Activated T-cell treated with anti-CD3 and anti-CD28 coated beads for 4 hours (primary cell): ENCODE data around the gene SPINK1.
"Not testable (repeated sequence)": the region's sequence is repeated elsewhere in the genome, so short reads cannot be mapped to it uniquely, and the experiment has no call there.

Experiments
- DNase-seq: peaks from one replicate; pipeline ENCODE4 v3.0.0-alpha.2; 2020

Gene SPINK1

GRCh38 chr5:147854331-147854730, 22.9 kb upstream of the SPINK1 start:
- no peak for DNase-seq

GRCh38 chr5:147853372-147853987, 22.0 kb upstream of the SPINK1 start:
- no peak for DNase-seq

GRCh38 chr5:147852365-147852764, 20.9 kb upstream of the SPINK1 start:
- no peak for DNase-seq

GRCh38 chr5:147851578-147851977, 20.1 kb upstream of the SPINK1 start:
- DNase-seq: no peak

DNA sequence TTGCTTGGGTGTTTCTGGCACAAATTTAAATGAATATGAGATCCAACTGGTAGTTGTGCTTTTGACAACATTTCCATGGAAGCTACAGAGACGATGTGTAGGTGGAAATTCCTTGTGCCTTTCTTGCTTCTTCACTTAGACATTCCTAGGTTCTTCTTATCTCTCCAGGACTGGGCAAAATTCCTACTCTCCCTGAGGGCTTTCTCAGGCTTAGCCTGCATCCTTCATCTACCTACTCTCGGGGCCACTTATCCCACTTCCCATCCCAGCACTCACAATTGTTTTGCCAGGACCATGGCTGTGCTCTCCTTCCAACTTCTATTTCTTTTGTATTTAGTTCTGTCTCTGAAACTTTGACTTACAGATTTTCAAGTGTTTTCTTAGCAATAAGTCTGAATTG, 17.8 kb upstream of the SPINK1 start:
- no peak for DNase-seq

DNA sequence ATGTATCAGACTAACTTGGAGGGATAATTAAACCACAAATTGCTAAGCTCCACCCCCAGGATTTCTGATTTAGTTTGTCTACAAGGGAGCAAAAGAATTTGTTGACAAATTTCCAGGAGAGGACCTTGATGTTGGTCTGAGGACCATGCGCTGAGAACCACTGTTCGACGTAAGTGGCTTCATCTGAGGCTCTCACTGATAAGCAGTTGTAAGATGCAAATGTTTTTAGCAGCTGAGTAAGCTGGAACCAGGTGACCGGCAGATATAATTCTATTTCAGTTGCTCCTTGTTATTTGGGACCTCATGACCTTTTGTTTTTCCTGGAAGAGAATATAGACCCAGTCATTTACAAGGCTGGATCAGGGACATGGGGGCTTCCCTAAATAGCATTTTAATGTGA, 14.1 kb upstream of the SPINK1 start:
- DNase-seq: no peak

- no peak for DNase-seq
Measured at GRCh38 chr5:147844846-147845245, 13.4 kb upstream of the SPINK1 start.

- no peak for DNase-seq
Measured at GRCh38 chr5:147842869-147843268, 11.4 kb upstream of the SPINK1 start.

DNA sequence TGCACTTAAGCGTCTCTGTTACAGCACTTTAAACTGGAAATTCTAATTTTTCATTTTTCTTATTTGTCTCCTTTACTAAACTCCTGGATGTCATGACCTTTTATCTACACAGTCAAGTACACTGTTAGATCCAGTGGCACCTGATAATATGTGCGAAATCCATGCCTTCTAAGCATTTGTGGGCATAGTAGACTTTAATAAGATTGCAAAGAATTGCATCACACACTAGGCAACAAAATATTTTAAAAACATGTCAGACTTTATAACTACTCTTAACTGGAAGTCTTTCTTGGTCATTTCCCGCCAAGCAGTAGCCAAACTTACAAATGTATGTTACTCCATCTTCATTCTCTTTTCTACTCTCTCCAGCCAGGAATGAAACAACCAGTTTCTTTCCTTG, 5.0 kb upstream of the SPINK1 start:
- no peak for DNase-seq

DNA sequence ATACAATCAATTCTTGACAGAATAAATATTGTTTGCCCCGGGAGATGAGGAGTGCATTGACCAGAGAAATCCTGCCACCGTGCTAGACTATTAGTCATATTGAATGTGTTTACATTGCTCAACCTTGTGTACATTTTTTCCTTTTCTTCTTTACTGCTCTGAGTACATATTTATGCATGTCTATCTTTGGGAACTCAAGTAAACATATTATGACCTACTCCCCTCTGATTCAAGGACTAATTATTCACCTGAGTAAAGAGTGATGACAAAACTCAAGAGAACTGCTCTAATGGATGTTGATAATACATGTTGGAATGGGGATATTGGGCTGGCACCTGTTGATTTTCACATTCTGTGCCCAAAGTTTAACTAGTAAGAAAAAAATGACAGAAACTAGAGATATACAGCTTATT, 3.9 kb upstream of the SPINK1 start:
- no peak for DNase-seq

- no peak for DNase-seq
Measured at GRCh38 chr5:147832541-147832940, 1.1 kb upstream of the SPINK1 start.

- DNase-seq: no peak
Measured at GRCh38 chr5:147830035-147830434, 1.4 kb downstream of the SPINK1 start.

DNA sequence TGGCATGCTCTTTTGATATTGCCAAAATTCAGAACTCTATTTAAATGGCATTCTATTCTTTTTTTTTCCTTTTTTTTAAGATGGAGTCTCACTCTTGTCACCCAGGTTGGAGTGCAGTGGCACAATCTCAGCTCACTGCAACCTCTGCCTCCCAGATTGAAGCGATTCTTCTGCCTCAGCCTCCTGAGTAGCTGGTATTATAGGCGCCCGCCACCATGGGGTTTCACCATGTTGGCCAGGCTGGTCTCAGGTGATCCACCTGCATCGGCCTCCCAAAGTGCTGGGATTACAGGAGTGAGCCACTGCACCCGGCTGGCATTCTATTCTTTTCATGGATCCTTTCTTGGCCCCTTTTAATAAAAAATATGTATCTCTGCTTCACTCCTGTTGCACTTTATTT, 4.5 kb downstream of the SPINK1 start:
- DNase-seq: not testable (repeated sequence)

GRCh38 chr5:147826361-147826760, 5.1 kb downstream of the SPINK1 start:
- no peak for DNase-seq

DNA sequence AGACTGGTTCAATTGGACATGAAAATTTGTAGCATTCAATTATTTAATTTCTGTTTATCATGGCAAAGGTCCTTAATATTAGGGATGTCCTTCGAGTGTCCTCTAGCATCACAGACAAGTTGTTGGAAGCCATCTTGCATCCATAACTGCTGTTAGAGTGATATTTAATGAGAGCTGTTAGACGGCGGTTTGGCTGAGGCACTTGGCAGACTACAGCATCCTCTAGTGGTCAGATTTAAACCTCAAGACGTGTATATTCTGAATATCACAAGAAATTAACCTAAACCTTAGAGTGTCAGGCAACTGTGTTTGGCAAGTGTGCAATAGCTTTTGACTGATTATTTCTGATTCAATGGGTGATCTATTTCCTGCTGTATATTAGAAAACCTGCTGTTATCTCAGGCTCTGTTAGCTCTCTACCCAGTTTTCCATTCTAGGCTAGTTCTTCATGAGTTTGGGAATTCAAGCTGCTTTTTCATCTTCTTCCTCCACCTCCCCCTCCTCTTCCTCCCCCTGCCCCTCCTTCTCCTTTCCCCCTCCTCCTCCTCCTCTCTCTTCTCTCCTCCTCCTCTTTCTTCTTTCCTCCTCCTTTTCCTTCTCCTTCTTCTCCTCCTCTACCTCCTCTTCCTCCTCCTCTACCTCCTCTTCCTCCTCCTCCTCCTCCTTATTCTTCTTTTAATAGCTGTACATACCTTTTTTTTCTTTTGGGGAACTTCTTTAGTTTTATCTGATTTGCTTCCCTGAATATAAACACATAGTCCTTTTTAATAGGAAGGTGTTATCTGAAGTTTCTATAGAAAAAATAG, 8.6 kb downstream of the SPINK1 start:
- no peak for DNase-seq

DNA sequence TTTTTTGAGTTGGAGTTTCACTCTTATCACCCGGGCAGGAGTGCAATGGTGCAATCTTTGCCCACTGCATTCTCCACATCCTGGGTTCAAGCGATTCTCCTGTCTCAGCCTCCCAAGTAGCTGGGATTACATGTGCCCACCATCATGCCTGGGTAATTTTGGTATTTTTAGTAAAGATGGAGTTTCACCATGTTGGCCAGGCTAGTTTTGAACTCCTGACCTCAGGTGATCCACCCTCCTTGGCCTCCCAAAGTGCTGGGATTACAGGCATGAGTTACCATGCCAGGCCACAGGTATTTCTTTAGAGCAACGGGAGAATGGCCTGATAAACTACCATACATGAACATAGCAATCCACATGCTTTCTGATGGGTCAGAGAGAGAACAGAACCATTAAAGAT, 9.2 kb downstream of the SPINK1 start:
- not testable (repeated sequence) for DNase-seq

DNA sequence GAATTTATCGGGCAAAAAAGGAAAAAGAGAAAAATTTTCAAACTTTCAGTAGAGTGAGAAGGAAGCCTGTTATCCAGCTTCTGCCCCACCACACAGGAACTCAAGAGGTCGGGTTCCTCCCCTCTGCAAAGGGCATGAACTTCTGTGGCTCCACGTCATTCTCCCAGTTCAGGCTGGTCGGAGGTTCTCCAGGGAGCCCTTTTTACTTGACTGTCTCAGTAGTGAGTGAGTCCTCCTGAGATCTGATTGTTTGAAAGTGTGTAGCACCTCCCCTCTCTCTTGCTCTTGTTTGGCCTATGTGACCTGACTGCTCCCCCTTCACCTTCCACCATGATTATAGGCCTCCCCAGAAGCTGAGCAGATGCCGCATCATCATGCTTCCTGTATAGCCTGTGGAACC, 9.7 kb downstream of the SPINK1 start:
- no peak for DNase-seq

GRCh38 chr5:147819261-147819770, 12.2 kb downstream of the SPINK1 start:
- no peak for DNase-seq

DNA sequence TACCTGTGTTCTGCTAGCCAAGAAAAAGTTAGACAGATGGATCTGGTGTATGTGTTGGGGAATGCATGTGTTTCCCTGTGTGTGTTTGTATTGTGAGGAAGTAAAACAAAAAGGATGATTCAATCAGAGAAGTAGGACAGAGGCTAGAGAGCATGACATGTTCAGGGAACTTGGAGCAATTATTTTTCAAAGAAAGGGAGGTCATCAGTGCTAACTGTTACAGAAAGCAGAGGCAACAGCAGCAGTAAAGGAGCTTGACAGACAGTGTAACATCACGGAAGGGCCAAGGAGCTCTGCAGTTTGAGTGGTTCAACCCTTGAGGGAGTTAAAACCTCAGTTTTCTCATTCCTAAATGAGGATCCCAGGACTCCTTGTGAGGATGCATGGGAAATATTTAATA, 13.2 kb downstream of the SPINK1 start:
- DNase-seq: no peak

- DNase-seq: no peak
Measured at GRCh38 chr5:147813696-147814095, 17.8 kb downstream of the SPINK1 start.

DNA sequence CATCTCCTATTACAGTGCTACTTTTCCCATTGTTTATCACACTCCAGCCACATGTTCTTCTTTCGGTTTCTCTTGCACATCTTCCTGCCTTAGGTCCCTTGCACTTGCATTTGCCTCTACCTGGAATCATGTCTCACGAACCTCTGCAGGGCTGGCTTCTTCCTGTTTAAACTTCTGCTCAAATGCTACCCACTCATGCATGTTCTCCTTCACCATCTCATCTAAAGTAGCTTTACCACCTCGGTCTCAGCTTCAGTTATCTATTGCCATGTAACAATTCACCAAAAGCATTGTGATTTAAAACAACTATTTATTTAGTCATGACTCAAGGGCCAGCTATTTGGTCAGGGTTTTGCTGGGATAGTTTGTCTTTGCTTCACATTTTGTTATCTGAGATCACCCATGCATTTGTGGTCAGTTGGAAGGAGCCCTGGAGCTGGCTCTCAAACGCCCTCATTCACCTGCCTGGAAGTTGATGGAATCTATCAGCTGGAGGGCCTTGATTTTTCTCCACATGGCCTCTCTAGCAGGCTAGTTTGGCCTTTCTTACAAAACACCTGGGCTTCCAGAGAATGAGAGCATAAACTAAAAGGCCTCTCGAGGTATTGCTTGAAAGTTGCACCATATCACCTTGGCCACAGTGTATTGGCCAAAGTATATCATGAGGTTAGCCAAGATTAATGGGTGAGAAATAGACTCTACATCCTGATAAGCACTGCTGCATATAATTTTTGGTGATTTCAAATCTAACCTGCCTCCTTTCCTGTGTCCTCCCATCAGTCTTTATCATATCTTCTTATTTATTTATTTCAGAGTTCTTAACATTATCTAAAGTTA, 21.4 kb downstream of the SPINK1 start:
- no peak for DNase-seq

GRCh38 chr5:147805030-147805454, 26.4 kb downstream of the SPINK1 start:
- DNase-seq: no peak

GRCh38 chr5:147804334-147804733, 27.1 kb downstream of the SPINK1 start:
- no peak for DNase-seq

GRCh38 chr5:147803926-147804325, 27.5 kb downstream of the SPINK1 start:
- DNase-seq: no peak
